Measurements from ENCODE around the gene ADGRG1. TPM values are rescaled to one million over a fixed set of nuclear protein-coding genes. Genes with fewer than 3 reads are reported as not detected.

ADGRG1 gene
- total RNA-seq, 6 experiments from 2014 or later, result 1.8 to 4.2 (median 3.4) TPM

DNA sequence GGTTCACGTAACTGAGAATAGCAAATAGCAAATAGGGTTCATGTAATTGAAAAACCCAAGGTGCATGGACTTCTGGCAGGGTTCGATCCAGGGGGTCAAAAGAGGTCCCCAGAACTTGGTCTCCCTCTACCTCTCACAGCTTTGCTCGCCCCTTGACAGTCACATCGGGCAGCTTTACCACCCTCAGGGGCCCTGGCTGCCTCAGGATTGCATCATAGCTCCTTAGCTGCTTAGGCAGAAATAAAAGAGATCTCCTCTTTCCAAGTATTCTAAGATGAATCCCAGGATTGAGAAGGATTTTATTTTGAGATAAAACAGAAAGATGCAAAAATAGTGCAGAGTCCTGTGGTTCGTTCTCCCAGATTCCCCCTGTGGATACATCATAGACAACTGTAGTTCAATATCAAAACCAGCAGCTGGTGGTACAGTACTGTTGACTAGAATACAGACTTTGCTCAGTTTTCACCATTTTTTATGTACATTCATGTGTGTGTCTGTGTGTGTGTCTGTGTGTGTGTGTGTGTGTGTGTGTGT, 52.5 kb downstream of the ADGRG1 start:
- TF ChIP-seq POLR2A (IDR thresholded peaks at IDR 0.05), result no peak
- 76% methylated on average over 5 of the region's 5 CpGs for WGBS (ENCODE audit: insufficient coverage, low coverage, low lambda C conversion rate, missing lambda C conversion rate)
- no peak for ATAC-seq
- no peak overlapping the region for H3K27ac ChIP-seq
- H3K4me3 ChIP-seq, result no peak overlapping the region
- H3K4me1 ChIP-seq, result peaks cover 0 to 25% (median 8%) of the 10 kb centered on the region in 4 donors
- H3K36me3 ChIP-seq, result no peaks in the 10 kb centered on the region
- no peaks in the 10 kb centered on the region for H3K27me3 ChIP-seq
- no peaks in the 10 kb centered on the region for H3K9me3 ChIP-seq
- no peak for DNase-seq
- intact Hi-C loops (cut with DNase I), result no loop called here

DNA sequence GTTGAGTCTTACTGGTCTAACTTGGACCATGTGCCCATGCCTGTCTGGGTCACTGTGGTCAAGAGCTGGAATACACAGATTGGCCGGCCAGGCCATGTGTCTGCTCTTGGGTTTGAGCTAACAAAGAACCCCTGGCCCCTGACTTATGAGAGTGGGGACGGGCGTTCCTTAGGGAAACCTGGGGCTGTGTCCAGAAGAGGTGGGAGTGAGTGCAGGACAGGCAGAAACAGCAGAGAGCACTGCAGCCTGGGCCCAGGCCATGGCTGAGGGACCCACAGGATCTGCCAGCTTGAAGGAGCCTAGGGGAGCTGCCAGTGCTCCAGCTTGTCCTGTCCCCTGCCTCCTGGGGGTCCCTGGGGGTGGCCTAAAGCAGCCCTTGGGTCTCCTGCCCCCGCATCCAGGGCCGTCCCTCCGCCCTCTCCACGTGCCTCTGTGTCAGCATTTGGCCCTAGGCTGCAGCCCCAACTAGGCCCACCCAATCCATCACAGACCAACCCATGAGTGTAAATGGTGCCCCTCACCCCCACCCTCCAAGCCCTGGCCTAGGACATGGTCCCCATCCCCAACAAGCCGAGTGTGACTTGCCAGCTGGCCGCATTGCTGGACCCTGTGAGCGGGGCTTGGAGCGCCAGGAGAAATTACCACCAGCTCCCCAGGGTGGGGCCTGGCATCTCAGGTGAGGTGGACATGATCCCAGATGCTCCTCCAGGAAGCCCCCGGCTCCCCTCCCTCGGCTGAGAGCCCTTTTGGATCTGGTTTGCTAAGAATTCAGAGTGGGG, 53.7 kb downstream of the ADGRG1 start:
- no peak overlapping the region for H3K27ac ChIP-seq
- 100% methylated on average over 1 of the region's 13 CpGs for WGBS (ENCODE audit: insufficient coverage, low coverage, low lambda C conversion rate, missing lambda C conversion rate)
- TF ChIP-seq, protein P1, sequence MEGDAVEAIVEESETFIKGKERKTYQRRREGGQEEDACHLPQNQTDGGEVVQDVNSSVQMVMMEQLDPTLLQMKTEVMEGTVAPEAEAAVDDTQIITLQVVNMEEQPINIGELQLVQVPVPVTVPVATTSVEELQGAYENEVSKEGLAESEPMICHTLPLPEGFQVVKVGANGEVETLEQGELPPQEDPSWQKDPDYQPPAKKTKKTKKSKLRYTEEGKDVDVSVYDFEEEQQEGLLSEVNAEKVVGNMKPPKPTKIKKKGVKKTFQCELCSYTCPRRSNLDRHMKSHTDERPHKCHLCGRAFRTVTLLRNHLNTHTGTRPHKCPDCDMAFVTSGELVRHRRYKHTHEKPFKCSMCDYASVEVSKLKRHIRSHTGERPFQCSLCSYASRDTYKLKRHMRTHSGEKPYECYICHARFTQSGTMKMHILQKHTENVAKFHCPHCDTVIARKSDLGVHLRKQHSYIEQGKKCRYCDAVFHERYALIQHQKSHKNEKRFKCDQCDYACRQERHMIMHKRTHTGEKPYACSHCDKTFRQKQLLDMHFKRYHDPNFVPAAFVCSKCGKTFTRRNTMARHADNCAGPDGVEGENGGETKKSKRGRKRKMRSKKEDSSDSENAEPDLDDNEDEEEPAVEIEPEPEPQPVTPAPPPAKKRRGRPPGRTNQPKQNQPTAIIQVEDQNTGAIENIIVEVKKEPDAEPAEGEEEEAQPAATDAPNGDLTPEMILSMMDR (IDR thresholded peaks at IDR 0.05), result no peak
- TF ChIP-seq POLR2A (IDR thresholded peaks at IDR 0.05), result no peak
- H3K27me3 ChIP-seq, result no peaks in the 10 kb centered on the region
- H3K36me3 ChIP-seq, result no peaks in the 10 kb centered on the region
- no peaks in the 10 kb centered on the region for H3K9me3 ChIP-seq
- no peak for DNase-seq
- peaks cover 0 to 12% (median 4%) of the 10 kb centered on the region in 4 donors for H3K4me1 ChIP-seq
- H3K4me3 ChIP-seq, result no peak overlapping the region
- ATAC-seq, result no peak
- intact Hi-C loops (cut with DNase I), result no loop called here

DNA sequence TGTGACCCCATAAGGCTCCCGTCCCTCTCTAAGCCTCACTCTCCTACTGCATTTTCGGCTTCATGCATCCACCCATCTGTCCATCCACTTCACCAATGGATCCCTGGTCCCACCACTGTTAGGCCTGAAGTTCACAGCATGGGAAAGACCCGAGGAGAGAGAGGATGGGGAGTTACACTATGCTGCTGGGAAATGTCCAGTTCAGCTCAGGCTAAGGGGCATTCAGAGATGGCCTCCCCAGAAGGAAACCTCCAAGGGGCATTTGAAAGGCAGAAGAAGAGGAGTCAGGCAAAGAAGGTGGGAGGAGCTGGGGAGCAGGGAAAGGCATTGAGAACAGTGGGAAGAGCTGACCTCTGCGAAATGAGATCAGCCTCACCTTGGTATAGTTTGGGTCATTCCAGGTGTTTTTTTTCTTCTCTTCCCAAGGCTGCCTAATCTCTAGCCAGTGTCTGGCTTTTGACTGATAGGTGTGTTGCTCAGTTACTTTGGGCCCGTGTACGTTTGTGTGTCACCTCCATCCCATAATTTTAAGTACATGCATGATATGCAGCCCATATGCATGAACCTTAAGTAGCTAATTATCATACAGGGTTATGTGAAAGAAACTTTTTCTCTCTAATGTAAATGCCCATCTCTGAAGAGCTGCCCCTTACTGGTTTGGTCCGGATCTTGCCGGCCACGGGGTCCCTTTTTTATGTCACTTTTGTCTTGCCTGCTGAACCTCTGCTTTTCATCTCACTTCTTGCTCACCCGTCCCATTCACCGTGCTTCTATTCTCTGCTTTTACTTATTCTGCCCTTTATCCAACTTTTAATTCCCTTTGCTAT, 54.6 kb downstream of the ADGRG1 start:
- intact Hi-C loops (cut with DNase I), result no loop called here
- DNase-seq, result no peak

DNA sequence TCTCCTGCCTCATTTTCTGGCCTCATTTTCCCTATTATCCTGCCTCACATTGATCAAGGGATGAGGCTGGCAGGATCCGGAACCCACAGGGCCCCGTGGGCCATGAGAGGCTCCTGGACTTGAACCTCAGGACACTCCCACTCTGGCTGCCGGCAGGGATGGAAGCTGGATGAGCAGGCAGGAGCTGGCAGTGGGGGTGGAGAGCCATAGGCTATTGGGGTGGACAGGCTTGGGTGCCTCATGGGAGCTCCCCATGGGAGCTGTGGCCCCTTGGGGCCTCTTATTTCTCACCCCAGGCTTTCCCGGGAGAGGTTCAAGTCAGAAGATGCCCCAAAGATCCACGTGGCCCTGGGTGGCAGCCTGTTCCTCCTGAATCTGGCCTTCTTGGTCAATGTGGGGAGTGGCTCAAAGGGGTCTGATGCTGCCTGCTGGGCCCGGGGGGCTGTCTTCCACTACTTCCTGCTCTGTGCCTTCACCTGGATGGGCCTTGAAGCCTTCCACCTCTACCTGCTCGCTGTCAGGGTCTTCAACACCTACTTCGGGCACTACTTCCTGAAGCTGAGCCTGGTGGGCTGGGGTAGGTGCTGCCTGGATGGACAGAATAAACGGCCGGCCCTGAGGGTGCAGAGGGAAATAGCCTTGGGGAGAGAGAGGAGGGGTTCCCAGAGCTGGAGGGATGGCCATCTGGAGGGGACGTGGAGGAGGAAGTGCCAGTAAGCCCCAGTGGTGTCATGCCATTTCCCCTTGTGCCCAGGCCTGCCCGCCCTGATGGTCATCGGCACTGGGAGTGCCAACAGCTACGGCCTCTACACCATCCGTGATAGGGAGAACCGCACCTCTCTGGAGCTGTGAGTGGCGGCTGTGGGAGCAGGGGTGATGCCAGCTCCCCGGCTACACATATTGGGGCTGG, 55.5 kb downstream of the ADGRG1 start:
- no peak overlapping the region for H3K27ac ChIP-seq
- no peak for TF ChIP-seq POLR2A (IDR thresholded peaks at IDR 0.05)
- TF ChIP-seq, protein P1 (IDR thresholded peaks at IDR 0.05), result no peak
- H3K4me3 ChIP-seq, result no peak overlapping the region
- H3K9me3 ChIP-seq, result no peaks in the 10 kb centered on the region
- ATAC-seq (no peak), DNase-seq (no peak)
- no peaks in the 10 kb centered on the region for H3K36me3 ChIP-seq
- WGBS (ENCODE audit: insufficient coverage, low coverage, low lambda C conversion rate, missing lambda C conversion rate), result 88% methylated on average over 12 of the region's 18 CpGs
- H3K27me3 ChIP-seq, result no peaks in the 10 kb centered on the region
- H3K4me1 ChIP-seq, result peaks cover 0 to 5% (median 2%) of the 10 kb centered on the region in 4 donors
- intact Hi-C loops (cut with DNase I), result no loop called here

More for the DNA sequence above, 54.6 kb downstream of the ADGRG1 start:
- Histone ChIP-seq H3K9me3 (no peaks in the 10 kb centered on the region), H3K27me3 (no peaks in the 10 kb centered on the region), H3K4me3 (no peak overlapping the region), H3K36me3 (no peaks in the 10 kb centered on the region), H3K4me1 (peaks cover 0 to 5% (median 1%) of the 10 kb centered on the region in 4 donors), H3K27ac (no peak overlapping the region)
- WGBS (ENCODE audit: insufficient coverage, low coverage, low lambda C conversion rate, missing lambda C conversion rate), result 80% methylated on average over 7 of the region's 11 CpGs
- no peak for TF ChIP-seq POLR2A (IDR thresholded peaks at IDR 0.05)
- TF ChIP-seq, protein P1 (IDR thresholded peaks at IDR 0.05), result no peak
- ATAC-seq, result no peak
